HG03139 (cell line): ENCODE data around the gene IL1R1.

Source experiments
- ATAC-seq: cut with Tn5 transposase; IDR thresholded peaks from one replicate; pipeline ENCODE4 v1.9.1; 2021; ENCODE audit not compliant: unreplicated experiment

The IL1R1 gene

DNA sequence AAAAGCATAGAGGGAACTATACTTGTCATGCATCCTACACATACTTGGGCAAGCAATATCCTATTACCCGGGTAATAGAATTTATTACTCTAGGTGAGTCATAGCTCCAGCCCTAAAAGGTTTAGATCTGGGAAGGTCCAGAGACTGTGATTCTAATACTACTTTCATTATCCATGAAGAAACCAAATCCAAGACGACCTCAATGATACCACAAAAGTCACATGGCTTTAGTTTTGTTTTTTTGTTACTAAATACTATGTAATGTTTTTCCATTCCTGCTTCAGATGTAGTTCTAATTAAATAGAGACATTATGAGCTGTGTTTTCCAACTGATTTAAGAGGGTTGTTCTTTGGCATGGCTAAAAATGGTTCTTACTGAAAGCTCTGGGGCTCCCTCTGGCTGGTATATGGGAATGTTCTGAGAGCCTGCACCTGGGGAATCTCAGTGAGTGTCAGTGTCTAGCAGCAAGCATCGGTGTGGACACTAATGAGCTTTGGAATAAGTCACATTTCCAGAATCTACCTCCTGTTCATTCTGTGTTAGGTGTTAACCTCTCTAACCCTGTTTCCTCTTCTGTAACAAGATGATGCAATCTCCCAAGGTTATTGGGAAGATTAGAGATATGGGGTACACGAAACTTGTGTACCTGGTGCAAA, 23.8 kb downstream of the IL1R1 start:
- no peak for ATAC-seq

DNA sequence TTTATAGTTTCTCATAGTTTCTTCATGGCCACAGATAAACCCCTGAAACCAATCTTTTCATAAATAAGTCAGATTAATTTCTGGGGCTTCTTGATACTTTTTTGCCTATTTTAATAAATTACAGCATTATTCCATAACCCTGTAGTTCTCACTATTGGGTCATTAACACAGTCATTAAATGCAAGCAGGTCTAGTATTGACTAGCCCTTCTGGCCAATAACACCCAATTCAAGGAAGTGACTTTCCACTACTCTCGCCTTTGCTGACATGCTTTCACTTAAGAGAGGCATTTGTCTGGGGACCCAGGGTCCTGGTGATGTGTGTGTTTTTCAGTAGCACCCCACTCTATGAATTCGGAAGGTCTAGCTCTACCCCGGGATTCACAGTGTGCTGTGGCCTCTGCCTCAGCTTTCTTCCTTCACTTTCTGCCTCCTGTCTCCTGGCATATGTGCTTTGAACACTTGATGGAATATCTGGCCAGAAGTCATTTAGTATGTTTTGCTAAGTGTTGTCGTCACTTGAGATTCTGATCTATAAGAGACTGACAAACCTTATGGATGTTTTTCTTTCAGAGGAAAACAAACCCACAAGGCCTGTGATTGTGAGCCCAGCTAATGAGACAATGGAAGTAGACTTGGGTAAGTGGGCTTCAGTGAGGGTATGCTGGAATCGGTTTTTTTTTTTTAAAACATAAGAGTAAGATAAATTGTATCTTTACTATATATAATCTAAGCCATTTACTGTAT, 25.7 kb downstream of the IL1R1 start:
- no peak for ATAC-seq

DNA sequence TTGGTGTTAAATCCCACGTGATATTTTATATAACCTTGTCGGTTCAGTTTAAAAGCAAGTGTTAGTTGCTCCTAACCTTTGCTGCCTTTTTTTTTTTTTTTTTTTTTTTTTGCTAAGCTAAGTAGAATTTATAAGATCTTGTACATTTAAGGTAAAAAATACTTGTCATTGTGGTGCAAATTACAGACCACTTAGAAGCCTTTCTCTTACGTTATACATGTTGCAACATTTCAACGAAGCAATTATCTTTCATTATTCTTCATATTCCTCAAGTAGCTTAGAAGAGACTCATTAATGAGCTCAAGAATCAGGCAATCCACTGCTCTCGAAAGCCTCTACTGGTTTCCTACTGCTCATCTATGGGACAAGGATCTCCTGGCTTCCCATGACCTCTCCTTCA, 29.4 kb downstream of the IL1R1 start:
- no peak for ATAC-seq

DNA sequence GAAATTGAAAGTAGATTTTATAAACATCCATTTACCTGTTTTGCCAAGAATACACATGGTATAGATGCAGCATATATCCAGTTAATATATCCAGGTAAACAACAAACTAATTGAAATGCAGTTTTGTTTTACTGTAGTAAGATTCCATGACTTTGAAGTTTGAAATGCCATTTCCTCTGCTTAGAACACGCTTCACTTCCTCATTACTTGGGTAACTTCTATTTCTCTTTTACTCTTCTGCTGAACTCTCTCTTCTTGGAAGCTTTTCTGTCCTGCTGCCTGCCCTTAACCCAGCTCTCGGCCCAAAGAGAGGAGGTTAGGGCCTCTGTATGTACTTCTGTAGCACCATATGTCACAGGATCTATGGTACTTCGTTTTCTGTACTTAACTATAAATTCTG, 30.2 kb downstream of the IL1R1 start:
- ATAC-seq, result no peak

DNA sequence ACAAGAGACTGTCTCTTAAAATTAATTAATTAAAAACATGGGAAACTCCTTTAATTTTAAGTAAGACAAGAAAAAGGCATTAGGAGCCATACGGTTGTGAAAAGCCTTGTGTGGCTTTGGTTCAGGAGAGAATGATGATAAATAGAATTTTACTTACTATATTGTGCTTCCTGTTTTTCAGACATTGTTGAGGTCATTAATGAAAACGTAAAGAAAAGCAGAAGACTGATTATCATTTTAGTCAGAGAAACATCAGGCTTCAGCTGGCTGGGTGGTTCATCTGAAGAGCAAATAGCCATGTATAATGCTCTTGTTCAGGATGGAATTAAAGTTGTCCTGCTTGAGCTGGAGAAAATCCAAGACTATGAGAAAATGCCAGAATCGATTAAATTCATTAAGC, 33.6 kb downstream of the IL1R1 start:
- no peak for ATAC-seq

DNA sequence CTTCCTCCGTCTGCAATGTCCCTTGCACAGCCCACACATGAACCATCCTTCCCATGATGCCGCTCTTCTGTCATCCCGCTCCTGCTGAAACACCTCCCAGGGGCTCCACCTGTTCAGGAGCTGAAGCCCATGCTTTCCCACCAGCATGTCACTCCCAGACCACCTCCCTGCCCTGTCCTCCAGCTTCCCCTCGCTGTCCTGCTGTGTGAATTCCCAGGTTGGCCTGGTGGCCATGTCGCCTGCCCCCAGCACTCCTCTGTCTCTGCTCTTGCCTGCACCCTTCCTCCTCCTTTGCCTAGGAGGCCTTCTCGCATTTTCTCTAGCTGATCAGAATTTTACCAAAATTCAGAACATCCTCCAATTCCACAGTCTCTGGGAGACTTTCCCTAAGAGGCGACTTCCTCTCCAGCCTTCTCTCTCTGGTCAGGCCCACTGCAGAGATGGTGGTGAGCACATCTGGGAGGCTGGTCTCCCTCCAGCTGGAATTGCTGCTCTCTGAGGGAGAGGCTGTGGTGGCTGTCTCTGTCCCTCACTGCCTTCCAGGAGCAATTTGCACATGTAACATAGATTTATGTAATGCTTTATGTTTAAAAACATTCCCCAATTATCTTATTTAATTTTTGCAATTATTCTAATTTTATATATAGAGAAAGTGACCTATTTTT, 35.4 kb downstream of the IL1R1 start:
- ATAC-seq, result no peak

DNA sequence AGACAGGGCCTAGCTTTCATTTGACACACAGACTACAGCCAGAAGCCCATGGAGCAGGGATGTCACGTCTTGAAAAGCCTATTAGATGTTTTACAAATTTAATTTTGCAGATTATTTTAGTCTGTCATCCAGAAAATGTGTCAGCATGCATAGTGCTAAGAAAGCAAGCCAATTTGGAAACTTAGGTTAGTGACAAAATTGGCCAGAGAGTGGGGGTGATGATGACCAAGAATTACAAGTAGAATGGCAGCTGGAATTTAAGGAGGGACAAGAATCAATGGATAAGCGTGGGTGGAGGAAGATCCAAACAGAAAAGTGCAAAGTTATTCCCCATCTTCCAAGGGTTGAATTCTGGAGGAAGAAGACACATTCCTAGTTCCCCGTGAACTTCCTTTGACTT, 36.5 kb downstream of the IL1R1 start:
- no peak for ATAC-seq

DNA sequence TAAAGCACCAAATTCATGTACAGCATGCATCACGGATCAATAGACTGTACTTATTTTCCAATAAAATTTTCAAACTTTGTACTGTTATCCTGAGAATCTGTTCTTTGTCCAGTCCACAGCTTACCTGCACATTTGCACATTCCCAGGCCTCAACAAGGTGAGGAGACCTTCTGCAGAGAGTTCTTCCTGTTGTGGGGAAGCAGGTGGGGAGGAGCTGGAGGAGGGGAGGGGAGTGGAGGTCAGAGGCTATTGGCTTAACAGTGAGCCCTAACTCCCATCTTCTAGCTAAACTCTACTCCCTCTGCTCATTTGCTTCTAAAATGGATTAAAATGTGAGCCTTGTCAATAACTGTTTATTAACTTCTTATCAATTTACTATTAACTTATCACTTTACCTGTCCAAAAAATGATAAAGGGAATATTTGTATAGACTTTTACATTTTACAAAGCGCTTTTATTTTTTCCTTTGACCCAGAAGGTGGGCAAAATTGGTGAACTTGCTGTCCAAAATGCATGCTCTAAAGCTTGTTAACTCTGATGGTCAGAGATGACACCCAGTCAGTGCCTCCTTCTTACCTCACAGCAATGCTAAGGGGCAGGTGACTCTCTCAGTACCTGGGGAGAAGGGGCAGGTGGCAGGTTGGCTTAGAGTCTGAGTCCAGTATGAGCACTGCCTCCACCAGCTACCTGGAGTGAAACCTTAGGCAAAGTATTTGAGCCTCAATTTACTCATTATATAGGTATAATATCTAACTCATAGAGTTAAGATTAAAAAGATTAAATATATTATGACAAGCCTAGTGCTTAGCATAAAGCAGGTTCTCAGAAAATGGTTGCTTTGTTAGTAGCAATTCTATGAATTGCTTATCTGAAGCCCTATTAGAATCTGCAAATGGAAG, 37.5 kb downstream of the IL1R1 start:
- ATAC-seq, result no peak

DNA sequence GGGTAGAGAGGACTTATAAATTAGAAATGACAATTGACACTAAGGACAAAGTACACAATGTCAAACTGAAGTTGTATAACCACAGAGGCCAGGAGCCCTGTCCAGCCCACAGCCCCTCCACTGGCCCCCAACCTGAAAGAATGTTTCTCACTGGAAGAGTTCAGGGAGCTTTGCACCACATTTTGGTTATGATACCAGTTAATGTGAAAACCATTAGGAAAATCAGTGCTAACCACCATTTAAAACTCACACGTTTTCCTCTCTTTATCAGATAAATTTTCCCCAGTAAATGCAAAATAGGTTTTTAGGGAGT, 38.1 kb downstream of the IL1R1 start:
- ATAC-seq, result no peak

DNA sequence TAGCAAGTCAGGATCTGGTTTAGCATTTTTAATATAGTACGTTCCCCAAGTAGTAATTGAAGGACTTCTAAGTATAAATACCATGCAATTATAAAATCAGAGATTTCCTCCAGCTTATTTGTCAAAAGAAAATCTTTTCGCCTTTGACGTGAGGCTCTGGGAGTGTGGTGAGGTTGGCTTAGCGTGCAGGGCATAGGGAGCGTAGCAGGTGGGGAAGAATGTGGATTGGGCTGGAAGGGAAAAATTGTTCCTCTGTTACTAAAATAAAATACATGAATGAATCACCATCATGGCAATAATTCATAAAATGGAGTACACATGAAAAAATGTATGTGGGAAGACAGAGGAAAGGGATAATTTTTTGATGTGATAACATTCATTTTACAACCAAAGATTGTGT, 38.8 kb downstream of the IL1R1 start:
- no peak for ATAC-seq

DNA sequence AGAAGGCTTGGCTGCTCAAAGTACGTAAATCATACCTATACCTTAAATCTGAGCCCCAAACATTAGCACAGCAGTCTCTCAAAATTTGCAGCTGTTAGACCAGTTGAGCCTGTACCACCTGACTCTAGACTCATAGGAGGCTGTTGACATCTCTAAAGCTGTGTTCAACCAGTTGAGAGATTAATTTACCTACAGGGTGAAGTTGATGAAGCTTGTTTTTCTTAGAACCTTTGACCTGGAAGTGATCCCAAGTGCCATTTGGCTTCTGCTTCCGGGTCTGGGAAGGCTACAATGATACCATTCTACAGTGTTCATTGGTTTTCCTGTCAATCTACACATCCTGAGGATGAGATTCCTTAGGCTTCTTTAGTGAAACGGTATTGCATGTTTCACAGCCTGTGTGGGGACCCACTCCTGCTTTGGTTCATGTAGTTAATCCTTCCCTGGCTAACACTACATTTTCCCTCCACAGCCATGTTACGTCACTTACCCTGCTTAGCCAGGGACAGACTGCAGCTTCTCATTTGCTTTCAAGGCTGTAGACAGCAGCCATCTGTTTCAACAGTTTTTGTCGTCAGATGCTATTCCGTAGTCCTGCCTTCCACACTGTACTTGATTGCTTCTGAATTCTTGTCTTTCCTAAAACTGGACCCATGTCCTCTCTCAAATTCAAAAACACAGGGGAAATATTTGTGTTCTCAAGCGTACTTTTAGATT, 39.5 kb downstream of the IL1R1 start:
- ATAC-seq, result no peak

DNA sequence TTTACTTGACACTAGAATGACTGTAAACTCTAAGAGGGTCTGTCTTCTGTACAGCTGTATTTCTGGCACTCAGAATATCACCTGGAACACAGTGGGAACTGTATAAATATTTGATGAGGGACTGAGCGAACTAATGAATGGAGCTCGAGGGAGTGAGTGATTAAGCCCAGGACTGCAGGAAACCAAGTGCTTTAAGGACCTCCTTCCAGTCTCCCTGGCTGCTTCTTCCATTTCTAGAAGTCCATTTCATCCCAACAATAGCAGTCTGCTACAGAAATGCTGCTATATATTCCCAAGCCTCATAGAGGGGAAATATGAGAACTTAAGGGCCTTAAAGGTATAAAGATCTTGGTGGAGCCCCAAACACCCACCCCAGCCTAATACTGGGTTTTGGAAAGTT, 41.5 kb downstream of the IL1R1 start:
- ATAC-seq, result no peak

DNA sequence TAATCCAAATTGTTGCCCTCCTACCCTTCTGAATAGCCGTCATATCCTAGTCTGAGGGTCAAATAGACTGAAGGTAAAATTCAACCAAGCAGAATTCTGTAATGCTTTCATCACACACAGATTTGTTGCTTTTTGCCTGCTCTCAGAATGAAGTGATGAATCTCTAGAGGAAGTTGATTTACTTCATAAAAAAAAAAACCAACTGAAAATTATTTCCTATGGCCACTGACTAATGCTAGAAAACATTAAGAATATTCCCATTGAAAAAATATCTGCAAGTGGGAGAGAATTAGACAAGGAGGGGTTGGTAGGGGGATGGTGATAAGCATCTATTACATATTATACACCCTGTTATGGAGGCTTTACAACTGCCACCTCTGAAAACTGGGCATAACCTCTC, 42.0 kb downstream of the IL1R1 start:
- no peak for ATAC-seq

DNA sequence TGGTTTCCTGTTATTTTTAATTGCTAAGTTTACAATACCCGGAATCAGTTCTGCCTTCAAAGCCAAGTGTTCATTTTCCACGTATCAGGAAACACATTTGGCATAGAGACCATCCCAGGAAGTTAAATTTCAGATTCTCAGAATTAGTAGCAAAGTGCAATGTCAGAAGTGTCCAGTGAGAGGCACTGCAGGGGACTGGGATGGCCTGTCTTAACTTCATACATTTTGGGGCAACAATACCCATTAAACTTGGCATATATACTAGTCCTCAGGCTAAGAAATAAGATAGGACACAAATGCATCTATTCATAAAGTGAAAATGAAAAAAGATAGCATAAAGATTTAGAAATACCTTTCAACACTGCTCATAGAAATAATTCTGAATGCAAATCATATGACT, 42.8 kb downstream of the IL1R1 start:
- no peak for ATAC-seq

DNA sequence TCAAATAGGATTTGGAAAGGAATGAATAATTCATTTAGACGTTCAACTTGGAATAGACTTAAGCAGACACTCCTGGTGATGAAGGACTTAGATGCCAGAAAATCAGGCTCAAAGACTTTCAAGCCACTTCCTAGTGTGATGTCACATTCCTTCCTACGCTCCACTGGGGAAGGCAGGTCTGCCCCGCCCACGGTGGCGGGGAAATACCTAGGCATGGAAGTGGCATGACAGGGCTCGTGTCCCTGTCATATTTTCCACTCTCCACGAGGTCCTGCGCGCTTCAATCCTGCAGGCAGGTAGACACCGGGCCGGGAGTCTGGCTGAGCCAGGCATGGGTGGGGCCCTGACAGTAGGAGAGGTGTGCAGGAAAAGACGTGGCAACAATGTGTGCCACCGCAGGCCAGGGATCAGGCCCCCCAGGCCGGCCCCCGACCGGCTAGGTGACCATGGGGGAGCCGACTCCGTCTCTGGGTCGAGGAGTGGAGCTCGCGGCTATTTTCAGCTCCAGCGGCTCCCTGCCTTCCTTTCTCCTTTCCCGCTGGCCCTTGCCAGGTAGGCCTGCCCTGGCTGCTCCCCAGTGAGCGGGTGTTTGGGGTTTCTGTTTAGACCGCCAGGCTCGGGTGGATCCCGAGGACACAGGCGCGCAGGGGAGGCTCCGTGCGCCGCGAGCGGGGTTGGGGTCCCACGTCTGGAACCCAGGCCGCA, 44.4 kb downstream of the IL1R1 start, which contains the start of gene IL1RL2:
Gene IL1RL2 (plus strand): TSS at position 233 of the 705 bp plus-strand sequence. CDS start 845 bp downstream, outside the sequence.
- no peak for ATAC-seq

DNA sequence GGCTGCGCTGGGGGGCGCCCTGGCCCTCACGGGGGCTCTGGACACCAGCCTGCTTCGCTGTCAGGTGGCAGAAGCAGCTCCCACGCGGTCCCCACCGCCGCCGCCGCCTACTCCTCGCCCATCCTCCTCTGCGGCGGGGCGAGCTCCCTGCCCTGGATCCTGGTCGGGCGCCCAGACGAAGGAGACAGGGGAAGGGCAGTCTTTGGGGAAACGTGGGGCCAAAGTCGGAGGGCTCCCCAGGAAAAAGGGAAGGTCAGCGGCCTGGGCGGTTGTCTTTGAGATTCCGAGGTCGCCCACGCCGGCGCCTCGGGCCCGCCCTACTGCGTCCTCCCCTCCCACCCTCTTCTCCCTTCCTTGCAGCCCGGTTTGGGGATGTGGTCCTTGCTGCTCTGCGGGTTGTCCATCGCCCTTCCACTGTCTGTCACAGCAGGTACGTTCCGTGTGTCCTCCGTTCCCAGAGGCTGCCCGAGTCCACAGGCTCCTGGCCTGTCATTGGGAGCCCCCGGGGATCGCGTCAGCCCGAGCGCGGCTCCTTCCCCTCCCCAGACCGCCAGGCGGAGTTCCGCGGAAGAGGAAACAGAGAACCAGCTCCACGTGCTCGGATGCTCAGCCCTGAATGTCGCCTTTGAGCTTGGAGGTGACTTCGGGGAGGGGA, 45.1 kb downstream of the IL1R1 start:
- no peak for ATAC-seq

DNA sequence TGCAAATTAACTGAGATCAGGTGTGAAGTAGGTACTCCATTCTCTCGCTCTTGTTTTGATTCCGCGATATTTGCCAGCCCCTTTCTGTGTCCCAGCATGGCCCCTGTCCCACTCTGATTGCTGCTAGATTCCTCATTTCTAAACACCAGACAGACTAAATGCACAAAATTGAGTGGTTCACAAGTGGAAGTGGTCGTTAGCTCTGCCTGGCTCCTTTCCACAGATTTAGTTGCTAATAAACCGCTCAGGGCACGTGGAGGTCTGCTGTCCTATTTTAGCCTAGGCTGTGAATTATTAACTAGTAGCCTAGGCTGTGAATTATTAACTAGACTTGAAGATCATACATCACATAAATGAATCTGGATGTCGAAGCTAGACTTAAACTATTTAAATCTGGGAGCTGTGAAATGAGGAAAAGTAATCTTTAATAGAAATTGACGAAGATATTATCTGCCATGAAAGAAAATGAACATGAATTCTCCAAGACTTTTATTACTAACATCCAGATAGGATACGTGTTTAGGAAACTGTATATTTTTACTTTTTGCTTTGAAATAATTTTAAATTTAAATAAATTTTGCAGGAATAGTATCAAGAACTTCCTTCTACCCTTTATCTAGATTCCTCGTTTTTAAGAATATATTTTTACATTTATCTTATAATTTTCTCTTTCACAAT, 48.0 kb downstream of the IL1R1 start:
- no peak for ATAC-seq

DNA sequence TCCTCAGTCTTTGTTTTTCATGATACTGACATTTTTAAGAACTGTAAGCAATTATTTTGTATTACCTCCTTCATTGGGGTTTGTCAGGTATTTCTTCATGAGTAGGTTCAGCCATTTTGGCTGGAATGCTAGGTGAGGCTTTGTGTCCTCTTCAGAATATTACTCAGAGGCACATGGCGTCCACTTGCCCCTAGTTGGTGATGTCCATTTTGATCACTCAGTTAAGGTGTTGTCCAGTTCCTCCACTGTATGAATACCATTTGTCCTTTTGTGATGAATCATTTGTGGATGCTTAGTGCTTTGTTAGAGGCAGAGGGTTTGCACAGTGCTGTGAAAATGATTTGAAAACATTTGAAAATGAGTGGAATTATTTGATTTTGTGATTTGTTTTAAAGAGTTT, 49.0 kb downstream of the IL1R1 start:
- no peak for ATAC-seq

DNA sequence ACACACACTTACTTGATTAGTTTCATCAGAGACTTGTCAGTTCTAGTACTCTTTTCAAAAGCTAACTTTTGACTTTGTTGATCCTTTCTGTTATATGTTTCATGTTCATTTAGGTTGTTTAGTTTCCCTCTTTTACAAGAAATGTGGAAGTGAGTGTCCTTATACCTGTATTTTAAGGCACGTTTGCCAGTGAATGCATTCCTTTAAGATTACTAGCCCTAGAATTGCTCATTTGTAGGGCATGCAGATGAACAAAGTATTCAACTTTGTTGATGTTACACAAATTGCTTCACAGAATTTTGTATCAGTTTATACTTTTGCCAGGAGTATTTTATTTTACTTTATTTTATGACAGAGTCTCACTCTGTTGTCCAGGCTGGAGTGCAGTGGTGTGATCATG, 50.5 kb downstream of the IL1R1 start:
- no peak for ATAC-seq
